AG04449 (cell line): ENCODE data around the gene MGA.

Experiments used
- CTCF ChIA-PET: fragments of 350-600 bp; formaldehyde crosslinking; extraction: SDS; loops from one replicate; lab custom pipeline; 2021; ENCODE audit warnings: antibody characterized with exemption; lab: Yijun Ruan, JAX
- POLR2A ChIA-PET: fragments of 400-600, 350-600 bp; formaldehyde crosslinking; extraction: SDS; loops from one replicate; lab custom pipeline; 2020; ENCODE audit warnings: antibody characterized with exemption, inconsistent platforms; lab: Yijun Ruan, JAX
- DNase-seq: peaks from one replicate; pipeline ENCODE4 v3.0.0-alpha.2; 2010; ENCODE audit warnings: low read depth, low spot score
- H3K4me3 ChIP-seq: 2 replicates; pipeline ENCODE4 v1.5.1; 2011; ENCODE audit warnings: low read depth, mild to moderate bottlenecking, control low read depth, low read length
- CTCF ChIP-seq: IDR thresholded peaks from one replicate; pipeline ENCODE4 v1.5.1; 2011; ENCODE audit warnings: mild to moderate bottlenecking, moderate library complexity, low read length, control low read depth, inconsistent platforms; ENCODE audit not compliant: insufficient read depth; ENCODE audit errors: missing control alignments

Gene MGA

DNA sequence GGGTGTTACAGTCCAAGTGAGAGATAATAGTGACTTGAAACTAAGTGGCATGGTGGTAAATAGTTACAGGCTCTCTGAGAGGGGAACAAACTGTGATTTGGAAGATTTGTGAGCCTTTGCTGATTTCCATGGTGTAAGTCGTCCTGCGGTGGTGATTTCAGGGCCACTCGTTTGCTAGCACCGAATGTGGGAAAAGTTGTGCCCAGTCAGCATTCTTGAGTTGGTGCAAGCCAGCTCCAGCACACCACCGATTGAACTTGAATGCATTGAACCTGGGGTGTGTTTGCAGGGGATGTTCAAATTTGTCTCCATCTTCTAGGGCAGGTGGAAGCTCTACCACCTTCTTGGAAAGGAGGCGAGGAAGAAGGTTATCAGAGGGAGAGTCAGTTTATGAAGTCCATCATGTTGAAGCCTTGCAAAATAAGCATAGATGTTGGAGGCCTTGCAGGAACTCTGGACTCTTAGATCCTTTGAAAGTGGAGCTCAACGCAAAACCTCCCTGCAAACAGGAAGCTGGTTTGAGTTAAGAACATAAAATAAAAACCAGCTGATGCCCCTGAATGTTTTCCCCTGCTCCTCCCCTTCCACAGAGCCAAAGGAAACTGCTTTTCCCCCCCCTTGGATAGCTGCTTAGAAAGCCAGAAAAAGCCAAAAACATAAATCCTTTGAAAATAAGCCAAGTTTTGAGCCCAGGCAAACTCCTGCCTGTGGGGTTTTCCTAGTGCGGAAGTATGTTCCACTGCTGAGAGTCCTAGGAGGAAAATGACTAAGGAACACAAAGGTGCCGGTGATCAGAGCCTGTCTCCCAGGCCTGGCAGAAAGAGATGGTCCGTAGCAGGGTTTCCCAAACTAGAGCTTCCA lies 136.0 kb downstream of the MGA start:
- POLR2A ChIA-PET: interaction anchor here (0.7 to 1.0 kb wide), 2 partner anchors 18 to 252 kb away, joined by 3 read pairs; partner anchors contain the start of gene RPAP1
- CTCF ChIA-PET: interaction anchor here (0.9 to 12.8 kb wide), 4 partner anchors 15 to 109 kb away, joined by 3 to 163 read pairs (median 53); partner anchors contain the start of gene MAPKBP1
- no peak for TF ChIP-seq CTCF
- DNase-seq: peak; percentile 21
- peak overlapping the region; percentile 12; the same call in 1 of the 2 replicates for H3K4me3 ChIP-seq

- no peak overlapping the region for H3K4me3 ChIP-seq
- TF ChIP-seq CTCF: no peak
- DNase-seq: no peak
- ChIA-PET CTCF (interaction anchor here (0.7 to 12.8 kb wide), 6 partner anchors 9 to 106 kb away, joined by 3 to 163 read pairs (median 4); partner anchors contain the start of gene MAPKBP1), POLR2A (interaction anchor here (0.6 kb wide), 1 partner anchor 155 kb away, joined by 4 read pairs; no protein-coding TSS in a partner anchor)
These were observed 137.2 kb downstream of the MGA start for GRCh38 chr15:41797201-41797944.

GRCh38 chr15:41798607-41799487 lies 138.6 kb downstream of the MGA start:
- no peak overlapping the region for H3K4me3 ChIP-seq
- DNase-seq: no peak
- TF ChIP-seq CTCF: no peak
- ChIA-PET CTCF (interaction anchor here (5.1 to 17.2 kb wide), 4 partner anchors 12 to 24 kb away, joined by 72 to 756 read pairs (median 132); partner anchors contain the start of gene MAPKBP1), POLR2A (no interaction called here)

GRCh38 chr15:41799488-41799805 lies 139.2 kb downstream of the MGA start:
- ChIA-PET CTCF (interaction anchor here (5.1 to 17.2 kb wide), 2 partner anchors 11 to 24 kb away, joined by 72 to 756 read pairs; partner anchors contain the start of gene MAPKBP1), POLR2A (no interaction called here)
- DNase-seq: no peak
- TF ChIP-seq CTCF: no peak
- no peak overlapping the region for H3K4me3 ChIP-seq

DNA sequence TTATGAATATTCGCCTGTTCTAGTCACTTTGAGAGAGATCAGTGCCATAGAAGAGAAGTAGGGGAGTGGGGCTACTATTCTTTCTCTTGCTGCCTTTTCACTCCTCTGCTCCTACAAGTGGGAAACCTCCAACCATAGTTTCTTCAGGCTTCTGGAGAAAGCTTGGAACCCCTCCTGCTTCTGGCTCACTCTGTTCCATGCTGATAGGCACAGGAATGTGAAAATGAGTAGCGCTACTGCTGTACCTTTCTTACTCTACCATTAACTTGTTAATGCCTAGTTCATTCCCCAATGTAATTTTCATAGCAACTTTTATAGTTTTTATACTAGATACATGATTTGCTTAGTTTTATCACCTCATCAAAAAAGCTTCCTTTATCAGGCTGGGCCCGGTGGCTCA lies 141.0 kb downstream of the MGA start:
- ChIA-PET POLR2A (no interaction called here), CTCF (interaction anchor here (1.0 to 17.2 kb wide), 3 partner anchors 9 to 77 kb away, joined by 3 to 756 read pairs (median 72); partner anchors contain the start of gene MAPKBP1)
- DNase-seq: no peak
- no peak overlapping the region for H3K4me3 ChIP-seq
- TF ChIP-seq CTCF: no peak
